Measurements from ENCODE around the gene TMEM150A.

GRCh38 chr2:85591563-85591962 is 10.9 kb downstream of the TMEM150A start:
- no peak for TF ChIP-seq CTCF (IDR thresholded peaks at IDR 0.05)
- no peak for TF ChIP-seq POLR2A (IDR thresholded peaks at IDR 0.05)

Data from sigmoid colon (tissue), 3 donors.